OCI-M1 (cell line): ENCODE data around the gene SLC12A4.

Experiments
- DNase-seq: peaks from one replicate; lab custom pipeline; 2025; lab: John Stamatoyannopoulos, UW

Gene SLC12A4

GRCh38 chr16:67963292-67963661 is 5.2 kb downstream of the SLC12A4 start:
- no peak for DNase-seq

- no peak for DNase-seq
Measured at GRCh38 chr16:67962135-67962534, 6.3 kb downstream of the SLC12A4 start.

DNA sequence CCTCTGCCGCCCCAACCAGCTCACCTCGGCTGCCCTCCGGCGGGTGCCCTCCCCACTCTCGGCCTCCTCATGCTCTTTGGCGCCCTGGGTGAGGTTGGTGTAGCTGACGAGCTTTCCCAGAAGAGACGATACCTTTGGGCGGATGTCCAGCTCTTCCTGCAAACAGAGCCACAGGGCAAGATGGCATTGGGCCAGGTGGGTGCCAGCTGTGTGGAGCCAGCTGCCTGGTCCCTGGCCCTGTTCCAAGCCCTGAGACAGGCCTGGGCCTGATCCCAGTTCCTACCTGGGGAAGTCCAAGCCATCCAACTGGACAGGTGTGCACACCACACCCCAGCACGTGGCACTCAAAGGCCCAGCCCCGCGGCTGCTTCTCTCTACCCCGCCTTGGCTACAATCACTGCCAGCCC is 6.9 kb downstream of the SLC12A4 start:
- no peak for DNase-seq

GRCh38 chr16:67959536-67960329 is 8.7 kb downstream of the SLC12A4 start:
- no peak for DNase-seq

- DNase-seq, result no peak
Measured at GRCh38 chr16:67957622-67958021, 10.8 kb downstream of the SLC12A4 start.

- no peak for DNase-seq
Measured at GRCh38 chr16:67954421-67955196, 13.8 kb downstream of the SLC12A4 start.

- DNase-seq, result no peak
Measured at GRCh38 chr16:67953641-67954375, 14.6 kb downstream of the SLC12A4 start.

GRCh38 chr16:67951485-67951884 is 17.0 kb downstream of the SLC12A4 start:
- DNase-seq, result no peak

- no peak for DNase-seq
Measured at GRCh38 chr16:67950335-67950843, 18.0 kb downstream of the SLC12A4 start.

GRCh38 chr16:67949645-67950044 is 18.8 kb downstream of the SLC12A4 start:
- no peak for DNase-seq

GRCh38 chr16:67948015-67948414 is 20.4 kb downstream of the SLC12A4 start:
- no peak for DNase-seq

DNA sequence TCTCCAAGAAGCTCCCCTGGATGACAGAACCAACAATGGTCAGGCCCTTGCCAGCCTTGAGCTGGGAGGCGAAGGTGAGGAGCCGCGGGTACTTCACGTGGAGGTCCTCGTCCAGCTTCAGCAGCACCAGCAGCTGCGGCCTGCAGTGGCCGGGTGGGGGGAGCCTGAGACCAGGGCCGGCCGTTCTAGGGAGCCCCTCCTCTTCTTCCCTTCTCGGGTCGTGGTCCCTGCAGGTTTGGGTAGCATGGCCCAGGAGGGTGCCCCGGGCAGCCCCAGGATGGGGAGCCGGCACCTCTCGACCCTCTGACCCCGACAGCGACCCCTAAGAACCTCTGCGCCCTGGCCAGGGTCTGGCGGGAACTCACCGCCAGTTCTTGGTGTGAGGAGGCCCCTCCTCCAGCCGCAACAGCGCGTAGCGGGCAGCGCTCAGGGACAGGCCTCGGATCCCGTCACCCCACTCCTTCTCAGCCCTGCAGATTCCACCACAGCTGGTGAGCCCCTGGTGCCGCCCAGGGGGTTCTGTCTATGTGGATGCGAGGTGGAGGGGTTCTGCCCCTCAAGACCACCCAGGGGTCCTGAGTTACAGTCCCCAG is 21.4 kb downstream of the SLC12A4 start:
- no peak for DNase-seq

- DNase-seq, result no peak
Measured at GRCh38 chr16:67946128-67946569, 22.3 kb downstream of the SLC12A4 start.

DNA sequence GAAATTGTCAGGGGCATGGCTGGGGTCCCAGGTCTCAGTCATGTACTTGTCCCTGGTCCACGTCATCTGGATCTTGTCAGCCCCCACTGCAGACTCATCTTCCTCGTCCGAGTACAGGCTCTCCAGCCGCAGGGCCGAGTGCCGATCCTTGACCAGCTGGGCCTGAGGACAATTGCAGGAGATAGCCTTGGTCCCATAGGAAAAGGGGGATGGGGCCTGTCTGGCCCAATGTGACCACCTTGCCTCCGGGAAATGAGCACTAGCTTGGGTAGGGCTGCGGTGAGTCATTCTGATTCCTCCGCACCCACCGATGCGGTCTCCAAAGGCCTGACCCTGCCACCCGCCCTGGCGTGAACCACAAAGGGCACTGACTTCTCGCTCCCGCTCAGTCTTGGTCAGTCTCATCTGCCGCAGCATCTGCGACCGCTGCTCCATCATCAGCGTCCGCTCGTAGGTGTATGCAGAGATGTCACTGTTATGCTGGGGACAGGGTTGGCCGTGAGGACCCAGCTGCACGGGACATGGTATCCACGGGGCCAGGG is 23.0 kb downstream of the SLC12A4 start:
- DNase-seq, result no peak

- DNase-seq, result no peak
Measured at GRCh38 chr16:67944690-67945391, 23.6 kb downstream of the SLC12A4 start.

GRCh38 chr16:67943619-67944504 is 24.6 kb downstream of the SLC12A4 start, which contains the start of gene LCAT:
LCAT (minus strand) TSS chr16:67944120; CDS start chr16:67944101, 19 bp downstream.
- peak; percentile 92 for DNase-seq

GRCh38 chr16:67943256-67943618 is 25.2 kb downstream of the SLC12A4 start:
- no peak for DNase-seq

DNA sequence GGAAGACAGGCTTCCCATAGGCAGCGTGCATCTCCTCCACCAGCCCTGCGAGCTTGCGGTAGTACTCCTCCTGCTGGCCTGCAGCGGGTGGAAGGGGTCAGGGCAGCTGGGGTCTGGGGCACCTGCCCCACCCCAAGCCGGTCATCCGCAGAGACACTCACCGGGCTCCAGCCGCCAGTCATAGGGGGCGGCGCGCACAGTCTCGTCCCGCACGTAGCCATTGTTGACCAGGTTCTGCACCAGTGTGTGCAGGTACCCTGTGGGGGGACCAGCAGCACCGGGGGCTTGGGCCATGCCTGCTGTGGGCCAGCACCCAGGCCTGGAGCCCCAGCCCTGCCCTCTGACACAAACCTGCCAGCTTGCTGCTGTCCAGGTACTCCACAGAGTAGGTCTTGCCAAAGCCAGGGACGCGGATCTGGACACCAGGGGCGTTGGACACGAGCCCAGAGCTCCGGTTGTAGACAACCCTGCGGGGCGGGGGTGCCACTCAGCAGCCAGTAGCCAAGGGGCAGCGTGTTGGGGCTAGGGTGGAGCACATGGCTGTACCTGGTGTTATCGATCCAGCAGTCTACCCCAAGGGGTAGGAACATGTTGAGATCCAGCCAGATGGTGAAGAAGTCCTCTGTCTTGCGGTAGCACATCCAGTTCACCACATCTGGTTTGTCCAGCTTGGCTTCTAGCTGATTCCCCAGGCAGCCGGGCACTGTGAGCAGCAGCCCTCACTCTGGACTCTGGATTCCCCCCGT is 25.8 kb downstream of the SLC12A4 start:
- DNase-seq, result no peak

- DNase-seq, result peak; percentile 66
Measured at GRCh38 chr16:67942200-67942509, 26.3 kb downstream of the SLC12A4 start.
